ENCODE results near the gene TTLL6. TPM values are rescaled to one million over a fixed set of nuclear protein-coding genes. Genes with fewer than 3 reads are reported as not detected.

TTLL6 gene
- total RNA-seq, 1 experiment from 2014 or later: 2.4 TPM

DNA sequence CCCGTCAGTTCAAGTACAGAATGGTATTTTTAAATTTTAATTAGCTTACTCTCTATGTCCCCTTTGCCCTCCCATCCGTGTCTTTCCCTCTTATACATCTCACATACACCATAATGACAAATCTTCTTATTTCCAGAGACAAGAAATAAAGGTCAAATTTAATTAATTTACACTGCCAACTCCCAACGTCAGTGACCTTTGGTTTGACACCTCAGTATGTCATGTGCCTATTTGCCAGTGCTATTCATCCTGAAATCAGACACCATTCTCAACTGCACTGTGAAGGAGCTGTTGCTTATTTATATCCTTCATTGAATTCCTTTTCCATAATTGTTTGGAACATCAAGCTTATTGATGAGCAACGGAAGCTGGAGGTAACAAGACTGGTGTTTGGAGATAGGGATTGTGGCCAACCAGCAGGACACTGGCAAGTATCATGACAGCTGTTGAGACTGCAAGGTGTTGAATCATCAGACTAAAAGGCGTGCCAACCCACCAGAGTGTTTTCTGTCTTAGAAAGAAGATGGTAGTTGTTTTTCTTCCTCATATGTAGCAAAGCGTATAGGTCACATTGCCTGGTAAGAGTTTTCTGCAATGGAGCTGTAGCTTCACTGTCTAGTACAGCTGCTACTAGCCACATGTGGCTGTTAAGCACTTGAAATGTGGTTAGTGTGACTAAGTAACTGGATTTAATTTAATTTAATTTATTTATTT, 26.3 kb upstream of the TTLL6 start:
- Histone ChIP-seq H3K9ac (ENCODE audit: extremely low read depth, insufficient read length, low read length) (no peak overlapping the region), H4K5ac (ENCODE audit: insufficient read length, low read depth, low read length) (no peak overlapping the region), H3K14ac (ENCODE audit: insufficient read depth, low read length) (no peak overlapping the region), H3K27ac (ENCODE audit: insufficient read length, low read depth, low read length) (no peak overlapping the region), H3K23me2 (ENCODE audit: insufficient read length, low read depth, low read length, poor library complexity, severe bottlenecking) (no peaks in the 10 kb centered on the region), H2BK12ac (ENCODE audit: insufficient read length, low read depth, low read length) (no peak overlapping the region), H3T11ph (ENCODE audit: low read length) (no peak overlapping the region), H3K27me3 (ENCODE audit: insufficient read depth, low read length) (no peaks in the 10 kb centered on the region), H3K23ac (ENCODE audit: insufficient read length, low read depth, low read length) (no peak overlapping the region), H3K56ac (ENCODE audit: insufficient read length, low read depth, low read length) (no peak overlapping the region), H3K79me1 (ENCODE audit: insufficient read depth, low read depth, low read length, poor library complexity, severe bottlenecking) (no peaks in the 10 kb centered on the region), H3K4me2 (ENCODE audit: insufficient read depth, insufficient read length, low read length) (no peak overlapping the region), H2AFZ (ENCODE audit: low read length) (no peak overlapping the region), H2BK5ac (ENCODE audit: insufficient read length, low read length) (no peak overlapping the region), H3K4ac (ENCODE audit: low read depth, low read length) (no peak overlapping the region), H3K79me2 (ENCODE audit: insufficient read depth, low read length) (no peaks in the 10 kb centered on the region), H2AK5ac (ENCODE audit: insufficient read length, low read length) (no peak overlapping the region), H4K91ac (ENCODE audit: insufficient read length, low read depth, low read length) (no peak overlapping the region), H3K18ac (ENCODE audit: insufficient read length, low read depth, low read length) (no peak overlapping the region), H4K8ac (replicated peaks; ENCODE audit: insufficient read length, low read depth, low read length) (no peak overlapping the region), H2BK120ac (ENCODE audit: low read depth, low read length, poor library complexity, severe bottlenecking) (no peak overlapping the region), H3K9me3 (ENCODE audit: control insufficient read depth, low read depth, low read length) (no peaks in the 10 kb centered on the region), H2BK15ac (ENCODE audit: low read depth, low read length) (no peak overlapping the region), H4K20me1 (ENCODE audit: control insufficient read depth, insufficient read depth, insufficient read length) (no peaks in the 10 kb centered on the region), H3K4me1 (ENCODE audit: insufficient read depth, low read length) (no peaks in the 10 kb centered on the region), H2BK20ac (ENCODE audit: low read depth, low read length, poor library complexity, severe bottlenecking) (no peak overlapping the region)
- Mint-ChIP-seq H3K9me3 (no peaks in the 10 kb centered on the region), H3K4me3 (no peak overlapping the region), H3K27me3 (ENCODE audit: low read depth) (no peaks in the 10 kb centered on the region), H3K27ac (no peak overlapping the region), H3K4me1 (peaks cover 4 to 13% of the 10 kb centered on the region in 2 experiments), H3K36me3 (ENCODE audit: insufficient read depth in 1 of 3, low read depth in 3 of 3) (peaks cover 0 to 9% (median 0%) of the 10 kb centered on the region in 3 experiments; a peak in 3 of 7 replicates)
- no CpG with 5 or more reads among the region's 6 CpGs for WGBS (ENCODE audit: extremely low coverage, insufficient read length, low lambda C conversion rate)
- TF ChIP-seq, protein P1, sequence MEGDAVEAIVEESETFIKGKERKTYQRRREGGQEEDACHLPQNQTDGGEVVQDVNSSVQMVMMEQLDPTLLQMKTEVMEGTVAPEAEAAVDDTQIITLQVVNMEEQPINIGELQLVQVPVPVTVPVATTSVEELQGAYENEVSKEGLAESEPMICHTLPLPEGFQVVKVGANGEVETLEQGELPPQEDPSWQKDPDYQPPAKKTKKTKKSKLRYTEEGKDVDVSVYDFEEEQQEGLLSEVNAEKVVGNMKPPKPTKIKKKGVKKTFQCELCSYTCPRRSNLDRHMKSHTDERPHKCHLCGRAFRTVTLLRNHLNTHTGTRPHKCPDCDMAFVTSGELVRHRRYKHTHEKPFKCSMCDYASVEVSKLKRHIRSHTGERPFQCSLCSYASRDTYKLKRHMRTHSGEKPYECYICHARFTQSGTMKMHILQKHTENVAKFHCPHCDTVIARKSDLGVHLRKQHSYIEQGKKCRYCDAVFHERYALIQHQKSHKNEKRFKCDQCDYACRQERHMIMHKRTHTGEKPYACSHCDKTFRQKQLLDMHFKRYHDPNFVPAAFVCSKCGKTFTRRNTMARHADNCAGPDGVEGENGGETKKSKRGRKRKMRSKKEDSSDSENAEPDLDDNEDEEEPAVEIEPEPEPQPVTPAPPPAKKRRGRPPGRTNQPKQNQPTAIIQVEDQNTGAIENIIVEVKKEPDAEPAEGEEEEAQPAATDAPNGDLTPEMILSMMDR (conservative IDR thresholded peaks at IDR 0.05): no peak
- no peak for DNase-seq

Measured in H9 (cell line).